Kidney (tissue), 14 donors: ENCODE measurements around the gene GPR37L1. TPM values are rescaled to one million over a fixed set of nuclear protein-coding genes. Genes with fewer than 3 reads are reported as not detected.
"Not testable (repeated sequence)": the region's sequence is repeated elsewhere in the genome, so short reads cannot be mapped to it uniquely, and the experiment has no call there.

Experiments used
- DNase-seq, 5 donors: peaks; one replicate each; pipeline ENCODE4 v3.0.0-alpha.2; 2013 to 2020
- FAIRE-seq: peaks from 2 replicates; lab custom pipeline; 2012; peaks lifted over from hg19 to GRCh38; lab: Jason Lieb, UNC
- H3K27ac ChIP-seq, 2 donors: one replicate each; pipeline ENCODE4 v1.7.0; 2013; ENCODE audit warnings: low read depth in 2 of 2, low read length in 2 of 2, inconsistent platforms in 1 of 2
- H3K27me3 ChIP-seq: one replicate; pipeline ENCODE4 v1.7.1; 2013; ENCODE audit warnings: low read length, inconsistent platforms; ENCODE audit not compliant: control insufficient read depth, insufficient read depth
- H3K36me3 ChIP-seq, 3 donors: one replicate each; pipeline versions ENCODE4 v1.7.0 to v1.7.1; 2013; ENCODE audit warnings: low read length in 3 of 3, control low read depth in 1 of 3, inconsistent platforms in 1 of 3; ENCODE audit not compliant: insufficient read depth in 3 of 3, control insufficient read depth in 2 of 3
- H3K4me1 ChIP-seq, 3 donors: one replicate each; pipeline versions ENCODE4 v1.7.0 to v1.7.1; 2013; ENCODE audit warnings: low read length in 3 of 3, inconsistent platforms in 1 of 3, low read depth in 1 of 3; ENCODE audit not compliant: control insufficient read depth in 2 of 3, insufficient read depth in 2 of 3
- H3K4me3 ChIP-seq, 3 donors: one replicate each; pipeline versions ENCODE4 v1.7.0 to v1.8.1; 2013; ENCODE audit warnings: low read length in 3 of 3, control low read depth in 1 of 3, inconsistent platforms in 1 of 3
- H3K9ac ChIP-seq, 3 donors: one replicate each; pipeline versions ENCODE4 v1.7.0 to v1.7.1; 2013; ENCODE audit warnings: low read length in 3 of 3, control low read depth in 1 of 3, inconsistent platforms in 1 of 3
- H3K9me3 ChIP-seq, 3 donors: one replicate each; pipeline versions ENCODE4 v1.7.0 to v1.7.1; 2013; ENCODE audit warnings: low read length in 3 of 3, control low read depth in 1 of 3, inconsistent platforms in 1 of 3; ENCODE audit not compliant: control insufficient read depth in 2 of 3, insufficient read depth in 1 of 3
- CTCF ChIP-seq: IDR thresholded peaks from 3 replicates; pipeline ENCODE4 v1.5.1; 2012; ENCODE audit warnings: mild to moderate bottlenecking, moderate library complexity, borderline replicate concordance; ENCODE audit not compliant: insufficient read depth; ENCODE audit errors: extremely low read depth
- intact Hi-C: fragments of 100-400 bp; cut with DNase I; formaldehyde crosslinking; loops from one replicate; pipeline ENCODE4 v1.11.1; 2022
- polyA plus RNA-seq: library from polyadenylated mRNA; stranded (reverse); fragments of 350-450 nt; fragmentation: Illumina TruSeq; extraction: RNeasy Lipid Tissue Mini Kit (QIAGEN cat#74804); gene quantifications from one replicate; pipeline ENCODE4 v1.2.3, GENCODE V29; 2014; ENCODE audit warnings: low read depth, low replicate concordance; ENCODE audit not compliant: insufficient read depth
- total RNA-seq: library from RNA; stranded (reverse); fragmentation: NEBNext Ultra II Directional; extraction: Animal tissue kit (Norgen Biotek cat#: 25700); gene quantifications from one replicate; pipeline ENCODE4 v1.2.1, GENCODE V29; 2021
- donor health status: control.
- donor health status: control.
- donor health status: control.
- donor health status: control.
- donor health status: control.
- donor health status: DM: yes; HTN: yes; CAD: no.
- donor health status: Normal renal cell carcinoma (clear cell type).

The GPR37L1 gene
- total and polyA plus RNA-seq, 2 donors from 2014 or later: 0.13 TPM; not detected in 1

DNA sequence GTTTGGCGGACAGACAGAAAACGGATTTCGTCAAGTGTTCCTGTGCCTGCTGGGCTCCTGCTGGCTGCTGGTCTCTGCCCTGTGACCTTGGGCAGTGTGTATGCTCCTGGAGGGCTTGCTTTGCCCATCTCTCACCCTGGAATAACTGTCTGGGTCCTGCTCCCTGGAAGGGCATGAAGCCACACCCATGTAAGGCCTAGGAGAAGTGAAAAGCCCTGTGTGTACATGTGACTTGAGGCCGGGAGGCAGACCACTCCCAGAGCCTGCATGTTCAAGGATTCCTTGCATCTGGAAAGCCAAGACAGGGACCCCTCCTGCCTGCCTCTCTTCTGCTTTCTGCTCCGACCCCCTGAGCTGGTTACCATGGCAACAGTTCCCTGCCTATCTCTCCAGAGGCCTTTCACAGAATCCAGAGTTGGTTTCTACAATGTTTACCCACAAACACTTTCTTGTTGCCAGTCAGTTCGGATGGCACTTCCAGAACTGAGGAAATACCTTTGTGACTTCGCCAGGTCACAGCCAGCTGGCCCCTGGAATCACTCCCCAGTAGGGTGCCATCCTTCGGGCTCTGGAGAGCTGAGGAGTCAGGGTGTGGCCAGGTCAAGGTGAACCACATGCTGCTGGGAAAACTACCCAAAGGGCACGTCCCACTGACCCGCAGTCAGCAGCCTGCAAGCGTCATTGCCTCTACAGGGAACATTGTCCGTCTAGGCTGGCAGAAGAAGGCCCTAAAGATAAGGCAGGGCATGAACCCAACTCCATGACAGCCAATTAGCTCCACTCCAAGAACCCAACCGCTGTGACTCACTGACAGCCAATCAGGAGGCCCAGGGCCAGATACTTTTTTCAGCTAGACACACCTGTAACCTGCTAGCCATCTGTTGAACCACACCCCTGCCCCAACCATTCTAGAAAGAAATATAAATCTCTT is 14.7 kb upstream of the GPR37L1 start:
- Histone ChIP-seq H3K9ac (peak overlapping the region in 2 of 3 donors; percentile 29 to 47), H3K27me3 (no peaks in the 10 kb centered on the region), H3K4me3 (no peak overlapping the region), H3K4me1 (peaks cover 0 to 32% (median 24%) of the 10 kb centered on the region in 3 donors), H3K36me3 (no peaks in the 10 kb centered on the region), H3K27ac (peak overlapping the region; percentile 89 to 93), H3K9me3 (no peaks in the 10 kb centered on the region)
- FAIRE-seq: no peak
- TF ChIP-seq CTCF: no peak
- peak in 1 of 5 donors; percentile 83 for DNase-seq
- intact Hi-C loops: no loop called here

DNA sequence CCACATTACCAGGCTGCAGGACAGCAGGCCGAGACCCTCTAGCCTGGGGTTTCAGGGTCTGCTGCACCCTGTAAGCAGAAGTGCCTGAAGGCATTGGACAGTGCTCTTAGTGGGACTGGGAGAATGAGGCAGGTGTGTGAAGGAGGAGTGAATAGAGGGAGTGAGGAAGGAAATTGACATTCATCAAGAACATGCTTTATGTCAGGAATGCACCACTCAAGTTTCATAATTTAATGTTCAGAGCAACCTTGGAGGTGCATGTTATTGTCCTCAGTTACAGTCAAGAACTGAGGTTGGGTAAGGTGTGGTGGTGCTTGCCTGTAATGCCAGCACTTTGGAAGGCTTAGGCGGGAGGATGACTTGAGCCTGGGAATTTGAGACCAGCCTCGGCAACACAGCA is 11.7 kb upstream of the GPR37L1 start:
- no peaks in the 10 kb centered on the region for H3K36me3 ChIP-seq
- H3K9ac ChIP-seq: no peak overlapping the region
- H3K4me1 ChIP-seq: peaks cover 0 to 35% (median 32%) of the 10 kb centered on the region in 3 donors
- intact Hi-C loops: loop anchor here (5.0 kb wide), 1 partner anchor 99 kb away; the partner anchor contains the start of gene ELF3
- no peak for DNase-seq
- no peaks in the 10 kb centered on the region for H3K27me3 ChIP-seq
- H3K9me3 ChIP-seq: no peaks in the 10 kb centered on the region
- H3K4me3 ChIP-seq: no peak overlapping the region
- H3K27ac ChIP-seq: no peak overlapping the region
- TF ChIP-seq CTCF: no peak
- FAIRE-seq: no peak

GRCh38 chr1:202111589-202111988 is 11.1 kb upstream of the GPR37L1 start:
- H3K4me3 ChIP-seq, DNase-seq, FAIRE-seq, H3K9ac ChIP-seq, H3K27ac ChIP-seq, H3K27me3 ChIP-seq, H3K9me3 ChIP-seq, H3K36me3 ChIP-seq: not testable (repeated sequence)
- H3K4me1 ChIP-seq: peaks cover 0 to 32% (median 31%) of the 10 kb centered on the region in 3 donors
- intact Hi-C loops: loop anchor here (5.0 kb wide), 1 partner anchor 99 kb away; the partner anchor contains the start of gene ELF3
